Hematopoietic multipotent progenitor cell treated with erythropoietin and hydrocortisone succinate and interleukin-3 and kit ligand, for 8 days (in vitro differentiated cells): ENCODE measurements around the gene PNMA8C.
"Not testable (repeated sequence)": the region's sequence is repeated elsewhere in the genome, so short reads cannot be mapped to it uniquely, and the experiment has no call there.

Experiments used
- DNase-seq: peaks from one replicate; pipeline ENCODE4 v3.0.0-alpha.2; 2015

Gene PNMA8C

DNA sequence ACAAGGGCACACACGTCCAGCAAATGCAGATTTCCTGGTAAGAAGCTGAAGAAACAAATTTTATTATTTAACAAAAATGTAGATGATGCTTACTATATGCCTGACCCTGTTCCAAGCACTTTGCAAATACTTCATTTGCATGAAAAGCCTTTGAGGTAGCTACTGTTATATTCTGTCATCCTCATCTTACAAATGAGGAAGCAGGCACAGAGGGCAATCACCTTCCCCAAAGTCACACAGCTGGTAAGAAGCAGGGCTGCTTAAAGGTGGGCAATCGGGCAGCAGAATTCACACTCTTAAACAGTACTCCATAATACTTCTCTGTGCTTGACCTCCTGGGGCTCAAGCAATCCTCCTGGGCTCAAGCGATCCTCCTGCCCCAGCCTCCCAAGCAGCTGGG, 18.3 kb upstream of the PNMA8C start:
- no peak for DNase-seq

DNA sequence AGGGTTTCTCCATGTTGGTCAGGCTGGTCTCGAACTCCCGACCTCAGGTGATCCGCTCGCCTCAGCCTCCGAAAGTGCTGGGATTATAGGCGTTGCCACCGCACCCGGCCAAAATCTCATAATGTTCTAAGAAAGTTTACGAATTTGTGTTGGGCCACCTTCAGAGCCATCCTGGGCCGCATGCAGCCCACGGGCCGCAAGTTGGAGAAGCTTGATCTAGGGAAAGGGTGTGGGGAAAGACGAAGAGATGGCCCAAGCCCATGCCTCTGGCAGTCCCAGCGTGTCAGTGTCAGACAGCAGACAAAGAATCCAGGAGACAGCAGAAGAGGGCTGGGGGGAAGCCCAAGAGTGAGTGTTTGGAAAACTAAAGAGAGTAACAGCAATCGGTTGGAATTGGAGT, 17.3 kb upstream of the PNMA8C start:
- DNase-seq = no peak

DNA sequence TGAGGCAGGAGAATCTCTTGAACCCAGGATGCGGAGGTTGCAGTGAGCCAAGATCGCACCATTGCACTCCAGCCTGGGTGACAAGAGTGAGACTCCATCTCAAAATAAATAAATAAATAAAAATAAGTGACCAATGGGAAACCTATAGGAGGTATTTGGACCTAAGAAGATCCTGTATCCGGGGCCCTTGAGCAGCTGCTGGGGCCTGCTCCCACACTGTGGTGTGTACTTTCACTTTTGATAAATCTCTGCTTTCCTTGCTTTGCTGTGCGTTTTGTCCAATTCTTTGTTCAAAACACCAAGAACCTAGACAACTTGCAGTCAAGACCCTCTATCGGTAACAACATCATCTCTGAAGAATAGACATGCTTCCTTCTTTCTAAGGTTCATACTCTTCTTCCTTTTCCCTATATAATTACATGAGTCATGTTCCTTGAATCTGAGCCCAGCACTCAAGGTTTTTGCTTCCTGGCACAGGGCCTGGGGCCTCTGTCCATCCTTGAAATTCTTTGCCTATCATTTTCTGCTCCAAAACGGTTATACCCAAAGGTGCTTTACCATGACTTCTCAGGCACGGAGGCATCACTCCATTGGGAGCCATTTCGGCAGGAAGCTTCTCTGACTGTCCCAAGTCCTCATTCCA, 14.2 kb upstream of the PNMA8C start:
- no peak for DNase-seq

DNA sequence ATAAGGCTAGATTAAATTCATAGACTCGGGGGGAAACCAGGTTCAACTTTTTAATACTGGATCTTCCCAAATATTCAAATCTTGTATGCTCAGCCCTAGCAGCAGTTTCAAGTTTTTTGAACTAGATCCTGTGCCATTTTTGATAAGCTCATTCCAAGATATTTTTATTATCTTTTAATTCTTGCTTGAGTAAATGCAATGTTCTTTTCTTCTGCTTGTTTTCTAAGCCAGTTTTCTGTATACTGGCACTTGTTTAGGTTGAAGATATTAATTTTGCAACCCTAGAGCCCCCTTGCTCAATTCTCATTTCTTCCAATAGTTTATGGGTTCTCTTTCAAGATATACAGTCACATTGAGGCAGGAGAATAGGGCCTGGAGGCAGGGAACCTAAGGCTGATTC, 13.1 kb upstream of the PNMA8C start:
- DNase-seq = no peak

DNA sequence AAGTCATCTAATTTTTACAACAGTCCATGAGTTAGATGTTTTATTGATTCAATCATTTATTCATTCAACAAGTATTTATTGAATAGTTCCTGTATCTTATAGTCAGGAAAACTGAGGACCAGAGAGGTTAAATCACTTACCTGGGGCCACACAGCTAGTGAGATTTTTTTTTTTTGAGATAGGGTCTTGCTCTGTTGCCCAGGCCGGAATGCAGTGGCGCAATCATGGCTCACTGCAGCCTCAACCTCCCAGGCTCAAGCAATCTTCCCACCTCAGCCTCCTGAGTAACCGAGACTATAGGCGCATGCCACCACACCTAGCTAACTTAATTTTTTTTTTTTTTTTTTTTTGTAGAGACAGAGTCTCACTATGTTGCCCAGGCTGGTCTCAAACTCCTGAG, 7.0 kb upstream of the PNMA8C start:
- not testable (repeated sequence) for DNase-seq

DNA sequence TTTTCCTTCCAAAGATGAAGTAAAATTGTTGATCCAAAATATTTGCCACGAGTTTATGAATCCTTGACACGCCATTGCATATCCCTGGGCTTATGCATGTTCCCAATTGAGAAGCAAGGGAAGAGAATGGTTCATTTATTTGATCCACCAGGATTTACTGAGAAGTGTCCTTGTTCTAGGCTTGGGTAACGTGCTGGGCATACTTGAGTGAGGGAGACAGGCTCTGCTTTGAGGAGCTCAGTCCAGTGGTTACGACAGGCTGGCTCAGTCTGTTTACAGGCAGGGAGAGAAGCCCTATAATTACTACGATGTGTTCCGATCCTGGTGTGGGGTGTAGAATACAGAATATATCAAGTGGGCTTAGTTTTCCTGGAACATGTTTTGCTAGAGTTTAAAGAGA, 6.3 kb upstream of the PNMA8C start:
- DNase-seq = no peak

DNA sequence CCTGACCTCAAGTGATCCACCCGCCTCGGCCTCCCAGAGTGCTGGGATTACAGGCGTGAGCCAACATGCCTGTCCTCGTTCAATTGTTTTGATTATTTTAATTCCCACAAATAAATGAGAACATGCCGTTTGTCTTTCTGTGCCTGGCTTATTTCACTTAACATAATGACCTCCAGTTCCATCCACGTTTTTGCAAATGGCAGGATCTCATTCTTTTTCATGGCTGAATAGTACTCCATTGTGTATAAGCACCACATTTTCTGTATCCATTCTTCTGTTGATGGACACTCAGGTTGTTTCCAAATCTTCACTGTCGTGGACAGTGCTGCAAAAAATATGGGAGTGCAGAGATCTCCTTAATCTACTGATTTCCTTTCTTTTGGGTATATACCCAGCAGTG, 4.7 kb upstream of the PNMA8C start:
- DNase-seq = not testable (repeated sequence)

DNA sequence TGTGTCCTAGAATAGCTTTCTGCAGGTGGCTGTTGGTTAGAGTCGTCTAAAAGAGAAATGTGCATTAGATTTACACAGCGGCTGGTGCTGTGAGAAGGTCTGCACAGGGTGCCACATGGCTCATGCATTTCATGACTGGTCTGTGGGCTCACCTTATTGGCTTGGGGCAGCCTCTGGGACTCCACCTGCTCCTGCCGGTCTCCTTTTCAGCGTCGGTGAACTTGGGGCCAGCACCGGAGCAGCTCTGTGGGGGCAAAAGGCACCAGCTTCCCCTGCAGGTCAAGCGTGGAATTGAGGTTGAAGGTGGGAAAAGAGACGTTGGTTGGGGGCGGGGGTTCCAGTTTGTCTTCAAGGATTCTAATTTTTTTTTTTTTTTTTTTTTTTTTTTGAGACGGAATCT, 3.1 kb upstream of the PNMA8C start:
- DNase-seq = no peak

DNA sequence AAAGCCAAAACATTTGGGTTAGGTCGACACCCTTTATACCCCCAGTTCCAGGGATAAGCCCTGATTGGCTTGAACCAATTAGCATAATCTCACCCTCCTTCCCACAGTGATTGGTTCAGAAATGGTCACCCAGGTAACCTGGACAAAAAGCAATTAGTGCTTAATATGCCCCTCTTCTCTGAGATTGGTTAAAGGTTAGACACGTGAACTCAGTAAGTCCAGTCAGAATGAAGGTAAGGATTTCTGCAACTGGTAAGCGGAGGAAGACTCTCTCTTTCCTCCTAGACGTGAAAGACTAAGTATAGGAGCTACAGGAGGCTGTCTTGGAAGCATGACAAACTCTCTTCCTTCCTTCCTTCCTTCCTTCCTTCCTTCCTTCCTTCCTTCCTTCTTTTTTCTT, 1.3 kb upstream of the PNMA8C start:
- no peak for DNase-seq

DNA sequence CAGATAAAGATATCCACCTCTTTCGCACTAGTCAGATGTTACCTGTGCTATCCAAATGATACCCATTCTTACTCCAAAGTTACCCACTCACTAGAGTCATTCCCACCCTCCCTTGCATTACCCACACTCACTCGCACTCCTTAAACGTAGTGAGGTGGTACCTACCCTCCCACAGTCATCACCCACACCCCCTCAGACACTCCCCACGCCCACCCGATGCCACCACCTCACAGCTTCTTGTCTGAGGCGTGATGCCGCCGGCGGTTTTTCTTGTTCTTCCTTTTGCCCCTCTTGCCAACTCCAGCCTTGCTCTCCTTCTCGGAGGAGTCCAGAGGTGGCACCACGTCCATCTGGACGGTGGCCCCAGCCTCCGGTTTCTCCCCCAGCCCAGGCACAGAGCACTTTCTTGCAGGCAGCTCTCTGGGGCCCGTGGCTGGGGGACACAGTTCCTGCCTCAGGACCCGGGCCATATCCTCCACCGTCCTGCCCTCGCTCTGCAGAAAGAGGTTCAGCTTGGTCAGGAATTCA, 1.2 kb downstream of the PNMA8C start:
- DNase-seq = no peak

DNA sequence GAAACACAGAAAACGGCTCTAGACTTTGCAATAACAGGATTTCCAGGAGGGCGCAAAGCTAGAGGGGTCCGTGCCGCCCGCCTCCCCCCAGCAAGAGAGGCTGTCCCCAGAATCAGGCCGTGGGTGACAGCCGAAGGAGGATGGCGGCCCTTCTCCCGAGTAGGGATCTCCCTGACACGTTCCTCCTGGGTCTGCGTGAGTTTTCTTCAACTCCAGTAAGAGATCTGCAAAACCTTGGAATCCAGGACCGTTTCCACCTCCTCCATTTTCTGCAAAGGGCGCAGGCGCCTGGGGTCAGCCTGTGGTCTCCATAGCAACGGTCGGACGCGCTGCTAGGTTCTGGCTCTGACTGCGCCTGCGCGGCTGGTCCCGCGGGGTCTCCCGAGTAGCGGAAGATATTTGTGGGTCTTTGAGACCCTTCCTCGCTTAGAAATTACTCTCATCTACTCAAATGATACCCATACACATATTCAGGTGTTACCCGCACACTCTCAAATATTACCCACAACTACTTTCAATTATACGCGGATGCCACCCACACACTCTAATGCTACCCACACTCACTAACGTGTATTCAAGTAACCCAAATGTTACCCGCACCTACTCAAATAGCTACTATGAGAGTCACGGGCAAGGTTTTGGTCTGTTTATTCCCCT, 2.1 kb downstream of the PNMA8C start:
- DNase-seq = peak; percentile 63

DNA sequence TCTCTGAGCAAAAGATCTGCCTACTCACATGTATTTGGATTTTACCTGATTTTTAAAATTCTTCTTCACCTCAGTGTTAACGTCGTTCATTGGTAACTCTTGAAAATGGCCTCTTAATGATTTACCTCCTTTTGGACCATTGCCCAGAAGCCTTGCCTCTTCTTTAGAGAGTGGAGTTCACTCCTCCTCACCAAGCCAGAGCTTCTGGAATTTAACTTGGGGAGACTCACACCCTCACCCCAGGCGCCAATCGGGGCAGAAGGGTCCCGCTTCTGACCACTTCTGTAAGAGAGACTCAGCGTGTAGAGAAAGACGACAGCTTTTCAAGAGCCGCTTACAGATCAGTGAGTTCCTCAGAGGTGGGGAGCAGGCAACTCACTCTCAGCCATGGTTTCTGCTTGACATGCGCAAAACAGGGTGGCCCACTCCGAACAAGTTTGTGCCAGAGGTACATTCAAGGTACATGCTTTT, 2.7 kb downstream of the PNMA8C start:
- peak; percentile 41 for DNase-seq

DNA sequence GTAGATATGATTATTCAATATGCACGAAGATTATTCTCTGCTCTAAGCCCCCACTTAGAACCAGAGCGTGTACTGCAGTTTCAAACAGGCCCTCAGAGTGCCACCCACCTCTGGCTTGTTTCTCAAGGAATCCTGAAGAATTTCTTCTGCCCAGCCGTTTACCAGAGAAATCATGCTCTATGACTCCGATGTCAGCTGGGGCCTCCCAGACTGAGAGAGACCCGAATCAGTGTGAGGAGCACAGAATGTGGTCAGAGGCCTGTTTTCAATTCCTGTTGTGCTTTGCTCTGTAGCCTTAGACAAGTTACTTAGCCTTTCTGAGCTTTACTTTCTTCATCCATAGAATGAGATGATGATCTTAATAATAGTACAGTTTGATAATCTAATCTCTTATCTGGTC, 5.5 kb downstream of the PNMA8C start:
- DNase-seq = no peak

DNA sequence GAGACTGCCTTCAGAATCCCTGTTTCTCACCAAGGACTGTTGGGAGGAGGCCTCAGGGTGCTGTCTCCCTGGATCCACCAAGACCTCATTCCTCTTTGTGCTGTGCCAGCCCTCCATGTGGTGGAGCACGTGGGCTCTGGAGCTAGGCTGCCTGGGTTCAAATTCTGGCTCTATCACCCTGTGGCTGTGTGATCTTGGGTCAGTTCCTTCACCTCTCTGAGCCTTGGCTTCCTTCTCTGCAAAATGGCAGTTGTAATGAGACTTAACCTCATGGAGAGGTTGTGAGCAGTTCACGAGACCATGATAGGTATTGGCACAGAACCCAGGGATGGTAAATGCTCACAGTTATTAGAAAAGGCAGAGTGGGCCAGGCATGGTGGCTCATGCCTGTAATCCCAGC, 6.4 kb downstream of the PNMA8C start:
- DNase-seq = no peak

DNA sequence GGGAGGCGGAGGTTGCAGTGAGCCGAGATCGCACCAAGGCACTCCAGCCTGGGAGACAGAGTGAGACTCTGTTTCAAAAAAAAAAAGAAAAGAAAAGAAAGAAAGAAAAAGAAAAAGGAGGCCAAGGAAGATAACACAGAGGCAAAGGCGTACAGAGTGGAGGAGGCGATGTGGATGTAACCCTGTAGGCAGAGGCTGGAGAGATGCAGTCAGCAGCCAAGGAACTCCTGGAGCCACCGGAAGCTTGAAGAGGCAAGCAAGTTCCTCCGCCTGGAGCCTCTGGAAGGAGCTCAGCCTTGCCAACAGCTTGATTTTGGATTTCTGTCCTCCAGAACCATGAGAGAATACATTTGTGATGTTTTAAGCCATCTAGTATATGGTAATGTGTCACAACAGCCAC, 8.7 kb downstream of the PNMA8C start:
- DNase-seq = no peak

DNA sequence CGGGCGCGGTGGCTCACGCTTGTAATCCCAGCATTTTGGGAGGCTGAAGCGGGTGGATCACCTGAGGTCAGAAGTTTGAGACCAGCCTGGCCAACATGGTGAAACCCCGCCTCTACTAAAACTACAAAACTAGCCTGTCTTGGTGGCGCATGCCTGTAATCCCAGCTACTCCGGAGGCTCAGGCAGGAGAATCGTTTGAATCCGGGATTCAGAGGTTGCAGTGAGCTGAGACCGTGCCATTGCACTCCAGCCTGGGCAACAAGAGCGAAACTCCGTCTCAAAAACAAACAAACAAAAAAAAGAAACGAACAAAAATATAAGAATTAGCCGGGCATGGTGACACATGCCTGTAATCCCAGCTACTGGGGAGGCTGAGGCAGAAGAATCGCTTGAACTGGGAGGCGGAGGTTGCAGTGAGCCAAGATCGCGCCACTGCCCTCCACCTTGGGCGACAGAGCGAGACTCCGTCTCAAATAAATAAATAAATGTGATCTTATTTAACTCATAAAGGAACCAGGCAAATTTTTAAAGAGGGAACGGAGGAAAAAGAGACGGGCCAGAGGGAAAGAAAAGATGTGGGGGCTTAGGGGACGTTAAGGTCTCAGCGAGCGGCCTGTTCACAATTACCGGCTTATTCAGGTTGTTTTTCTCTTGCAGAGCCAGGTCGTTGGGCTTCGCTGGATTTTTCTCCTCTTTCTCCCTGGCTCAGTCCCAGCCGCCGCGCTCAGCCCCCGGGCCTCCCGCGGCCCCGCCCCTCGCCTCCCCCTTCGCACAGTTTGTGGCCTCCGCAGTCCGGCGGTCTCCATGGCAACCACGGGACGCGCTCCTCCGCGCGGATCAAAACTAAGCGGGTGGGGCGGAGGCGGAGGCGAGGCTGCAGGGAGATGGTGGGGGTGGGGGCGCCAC, 12.7 kb downstream of the PNMA8C start:
- DNase-seq = peak; percentile 71

DNA sequence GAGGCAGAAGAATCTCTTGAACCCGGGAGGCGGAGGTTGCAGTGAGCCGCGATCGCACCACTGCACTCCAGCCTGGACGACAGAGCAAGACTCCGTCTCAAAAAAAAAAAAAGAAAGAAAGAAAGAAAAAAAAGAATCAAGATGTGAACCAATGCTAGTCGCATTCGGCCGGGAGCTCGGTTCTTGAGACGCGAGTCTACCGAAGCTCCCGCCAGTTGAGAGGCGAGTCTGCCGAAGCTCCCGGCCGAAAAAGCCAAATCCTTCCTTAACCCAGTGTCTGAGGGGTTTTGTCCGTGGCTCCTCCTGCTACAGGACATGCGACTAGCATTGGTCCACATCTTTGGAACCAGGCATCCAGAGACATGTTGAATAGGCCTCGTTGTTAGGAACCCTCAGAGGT, 13.8 kb downstream of the PNMA8C start:
- DNase-seq = not testable (repeated sequence)

DNA sequence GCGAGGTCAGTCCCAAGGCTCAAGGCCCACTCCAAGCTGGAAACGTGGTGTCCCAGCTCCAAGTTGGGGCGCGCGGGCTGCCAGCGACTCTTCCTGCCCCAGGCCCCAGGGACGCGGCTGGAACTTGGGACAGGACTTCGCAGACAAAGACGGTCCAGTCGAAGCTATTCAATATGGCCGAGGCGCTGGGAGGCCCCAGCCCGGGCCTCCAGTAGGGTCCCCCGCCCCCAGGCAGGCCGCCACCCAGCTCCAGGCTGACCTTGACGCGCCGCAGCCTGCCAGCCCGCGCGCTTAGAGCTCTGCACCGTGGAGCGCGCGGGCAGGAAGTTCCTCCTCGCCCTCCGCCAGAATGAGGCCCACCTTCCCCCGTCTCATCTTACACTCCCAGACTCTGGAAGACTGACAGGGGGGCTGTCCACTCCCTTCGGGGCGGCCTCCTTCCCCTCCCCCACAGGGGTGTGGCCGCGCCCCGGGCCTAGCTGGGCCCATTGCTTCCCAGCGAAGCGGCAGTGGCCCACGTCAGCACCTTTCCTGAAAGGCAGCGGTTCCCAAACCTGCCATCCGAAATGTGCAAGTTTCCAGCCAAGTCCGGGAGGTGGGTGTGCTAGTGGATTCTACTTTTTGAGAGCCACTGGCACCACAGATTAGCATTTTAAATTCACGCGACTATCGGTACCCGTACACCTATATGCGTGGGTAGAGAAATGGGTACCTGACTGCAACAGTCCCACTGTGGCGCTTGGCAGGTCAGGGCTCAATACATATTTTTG, 15.3 kb downstream of the PNMA8C start, which contains the start of gene CCDC8:
Gene CCDC8 (minus strand): TSS at position 303 of the 770 bp plus-strand sequence. CDS start 754 bp downstream, outside the sequence.
- peak; percentile 26 for DNase-seq

DNA sequence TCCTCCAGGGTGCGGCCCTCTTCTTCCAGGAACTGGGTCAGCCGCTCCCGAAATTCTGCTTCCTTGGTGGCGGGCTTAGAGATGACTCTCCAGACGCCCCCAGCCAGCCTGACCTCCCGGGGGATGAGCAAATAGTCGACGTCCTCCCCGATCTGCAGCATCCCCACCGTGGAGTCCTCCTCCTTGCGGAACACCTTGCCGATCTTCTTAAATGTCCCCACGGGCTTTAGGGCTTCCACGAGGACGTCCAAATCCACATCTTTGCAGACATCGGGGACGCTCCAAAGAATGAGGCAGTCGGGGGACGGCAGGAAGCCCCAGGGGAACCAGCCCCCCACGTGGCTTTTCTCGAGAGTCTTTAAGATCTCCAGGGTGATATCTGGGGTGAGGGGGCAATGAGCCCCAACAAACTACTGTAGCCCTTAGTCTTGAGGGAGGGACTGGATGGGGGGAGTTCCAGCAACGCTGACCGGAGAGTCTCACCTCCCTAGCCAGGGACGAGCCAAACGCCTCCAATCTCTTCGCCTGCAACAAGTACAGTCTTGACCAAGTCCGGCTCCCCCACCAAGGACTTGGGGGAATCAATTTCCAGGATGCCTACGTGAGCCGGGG, 16.0 kb downstream of the PNMA8C start:
- DNase-seq = no peak

DNA sequence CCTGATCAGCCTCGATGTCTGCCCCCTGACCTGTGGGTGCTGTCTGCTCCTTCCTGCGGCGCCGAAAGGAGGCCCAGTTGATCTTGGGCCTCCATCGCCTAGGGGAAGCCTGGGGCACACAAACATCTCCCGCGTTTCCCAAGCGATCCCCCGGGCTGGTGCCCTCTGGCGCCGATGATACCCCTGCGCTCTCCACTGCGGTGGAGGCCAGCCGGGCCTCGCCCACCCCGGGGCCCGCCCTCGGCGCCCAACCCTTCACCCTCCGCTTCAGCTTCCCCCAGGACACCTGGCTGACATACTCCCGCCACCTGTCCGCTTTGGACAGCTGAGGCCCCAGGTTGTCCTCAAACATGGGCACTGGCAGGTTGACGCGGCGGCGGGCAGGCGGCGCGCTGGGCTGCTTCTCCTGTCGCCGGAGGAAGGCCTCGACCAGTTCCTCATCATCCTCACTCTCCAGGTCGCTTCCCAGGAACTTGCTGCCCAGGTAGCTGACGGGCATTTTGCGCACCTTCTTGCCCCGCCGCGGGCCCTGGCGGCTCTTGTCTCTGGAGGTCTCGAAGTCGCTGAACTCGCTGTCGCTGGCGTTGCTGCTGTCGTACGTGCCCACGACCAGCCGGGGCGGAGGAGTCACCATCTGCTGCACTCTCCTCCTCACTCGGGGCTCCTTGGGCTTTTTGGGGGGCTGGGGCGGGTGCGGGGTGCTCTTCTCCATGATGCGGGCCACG, 16.6 kb downstream of the PNMA8C start:
- DNase-seq = no peak
